ENCODE data around the gene KCTD20.

KCTD20 gene

DNA sequence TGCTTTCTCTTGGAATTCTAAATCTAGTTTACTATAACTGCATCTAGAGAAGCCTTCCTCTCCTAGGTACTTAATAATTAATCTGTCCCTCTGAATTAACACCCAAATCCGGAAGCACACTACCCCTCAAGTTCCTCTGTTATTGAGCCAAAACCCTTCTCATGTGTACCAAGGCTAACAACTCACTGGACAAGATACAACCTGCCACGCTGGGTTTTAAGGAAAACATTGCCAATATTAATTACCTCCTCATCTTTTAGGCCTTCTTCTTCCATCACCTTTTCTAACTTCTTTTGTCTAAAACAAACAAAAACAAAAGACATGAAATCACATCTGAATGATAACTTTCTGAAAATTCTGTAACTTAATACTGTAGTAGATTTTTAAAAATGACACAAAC is 82.5 kb downstream of the KCTD20 start:
- no peak for DNase-seq

- no peak for DNase-seq
Observed at GRCh38 chr6:36526066-36526465, 83.3 kb downstream of the KCTD20 start.

DNA sequence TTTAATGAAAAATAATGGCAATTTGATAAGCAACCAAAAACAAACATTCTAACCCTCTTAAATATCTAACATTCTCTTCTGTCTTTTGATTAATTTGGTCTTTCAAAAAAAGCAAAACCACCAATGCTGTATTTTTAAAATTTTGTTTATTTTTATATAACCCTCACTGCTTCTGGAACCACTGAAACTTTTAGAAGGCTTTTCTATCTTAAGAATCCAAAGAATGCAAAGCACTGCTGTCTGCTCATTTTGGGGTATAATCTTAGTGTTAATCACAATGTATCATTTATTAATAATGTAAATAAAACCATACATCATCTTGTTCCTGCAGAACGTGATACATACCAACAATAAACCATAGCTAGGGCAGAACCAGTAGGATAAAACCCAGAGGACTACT is 90.5 kb downstream of the KCTD20 start:
- DNase-seq = no peak

GRCh38 chr6:36536873-36537547 is 94.2 kb downstream of the KCTD20 start:
- no peak for DNase-seq

DNA sequence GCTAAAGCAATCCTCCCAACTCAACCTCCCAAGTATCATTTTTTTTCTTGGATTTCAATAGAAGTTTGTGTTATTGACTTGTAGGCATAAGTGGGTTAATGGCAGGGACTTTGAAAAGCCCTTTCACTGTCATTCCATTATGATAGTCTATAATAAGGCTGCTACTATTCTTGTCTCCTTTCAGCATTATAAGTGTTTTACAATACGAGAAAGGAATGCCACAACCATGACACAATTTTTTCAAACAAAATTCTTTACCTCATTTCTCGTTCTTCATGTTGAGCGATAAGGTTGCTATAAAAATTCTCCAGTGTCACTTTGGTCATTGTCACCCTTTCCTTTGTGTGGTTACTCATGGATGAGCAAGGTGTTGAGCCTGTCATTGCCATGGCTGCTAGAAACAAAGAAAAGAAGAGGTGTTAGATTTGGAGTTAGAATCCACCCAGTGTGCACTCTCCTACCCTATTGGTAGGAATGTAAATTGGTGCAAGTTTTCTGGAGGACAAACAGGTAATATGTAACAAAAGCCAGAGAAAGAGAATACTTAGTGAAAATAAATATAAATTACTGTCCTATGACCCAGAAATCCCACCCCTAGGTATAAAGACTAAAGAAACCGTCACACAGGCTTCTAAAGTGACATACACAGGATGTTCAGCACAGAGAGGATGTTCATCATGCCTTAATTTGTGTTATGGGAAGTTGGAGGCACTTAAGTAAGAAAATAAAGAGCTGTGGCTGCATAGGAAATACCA is 97.2 kb downstream of the KCTD20 start:
- no peak for DNase-seq

Measured in amygdala (tissue), 56 donors.